H1 (cell line): Measurements from ENCODE around the gene UFSP1.

Experiments used
- BCL11A ChIP-seq, 2 experiments: IDR thresholded peaks; one replicate each; pipeline ENCODE4 v1.6.1; 2011; ENCODE audit warnings: low read depth in 2 of 2, low read length in 2 of 2, mild to moderate bottlenecking in 2 of 2
- CHD2 ChIP-seq: IDR thresholded peaks from 2 replicates; pipeline ENCODE4 v1.6.1; 2012; ENCODE audit warnings: low read length, improper control_type of control experiment
- CREB1 ChIP-seq: IDR thresholded peaks from 2 replicates; pipeline ENCODE4 v1.6.1; 2012; ENCODE audit warnings: inconsistent platforms
- CTCF ChIP-seq, 3 experiments: IDR thresholded peaks; 1 replicate in 2 of 3; 2 replicates in 1 of 3; pipeline versions ENCODE4 v1.5.1 to v1.6.1; 2011; ENCODE audit warnings: low read length in 3 of 3, mild to moderate bottlenecking in 3 of 3, inconsistent platforms in 2 of 3, low read depth in 1 of 3, moderate library complexity in 1 of 3; ENCODE audit not compliant: insufficient read depth in 1 of 3; ENCODE audit errors: control extremely low read depth in 1 of 3
- EP300 ChIP-seq, 2 experiments: IDR thresholded peaks; 1 replicate in 1 of 2; 2 replicates in 1 of 2; pipeline ENCODE4 v1.6.1; 2011 to 2012; ENCODE audit warnings: low read depth in 2 of 2, low read length in 2 of 2, mild to moderate bottlenecking in 2 of 2, borderline replicate concordance in 1 of 2, inconsistent platforms in 1 of 2, moderate library complexity in 1 of 2
- EZH2 ChIP-seq: fragments of 200-600 bp; sonication (generic); IDR thresholded peaks from 2 replicates; pipeline ENCODE4 v1.7.1; 2012; ENCODE audit warnings: low read depth, mild to moderate bottlenecking, moderate library complexity, low read length, inconsistent platforms; ENCODE audit not compliant: severe bottlenecking
- GABPA ChIP-seq: IDR thresholded peaks from 2 replicates; pipeline ENCODE4 v1.6.1; 2011; ENCODE audit warnings: mild to moderate bottlenecking, low read length, moderate library complexity, borderline replicate concordance; ENCODE audit not compliant: insufficient read depth
- GTF2F1 ChIP-seq: IDR thresholded peaks from 2 replicates; pipeline ENCODE4 v1.6.1; 2012; ENCODE audit warnings: low read depth, low read length, improper control_type of control experiment, borderline replicate concordance
- JUN ChIP-seq: IDR thresholded peaks from 2 replicates; pipeline ENCODE4 v1.6.1; 2011; ENCODE audit warnings: low read depth, mild to moderate bottlenecking, improper control_type of control experiment, low read length
- KDM5A ChIP-seq: fragments of 200-600 bp; IDR thresholded peaks from 2 replicates; pipeline ENCODE4 v1.7.1; 2012; ENCODE audit warnings: mild to moderate bottlenecking, low read length, inconsistent platforms, mixed read lengths
- SP1 ChIP-seq: IDR thresholded peaks from 2 replicates; pipeline ENCODE4 v1.6.1; 2011; ENCODE audit warnings: low read depth, low read length
- TAF1 ChIP-seq: IDR thresholded peaks from 2 replicates; pipeline ENCODE4 v1.6.1; 2011; ENCODE audit warnings: mild to moderate bottlenecking, low read depth, low read length

- TF ChIP-seq KDM5A (no peak), EP300 (IDR thresholded peaks at IDR 0.05; ENCODE audit: borderline replicate concordance in 1 of 2, low read depth in 2 of 2, low read length in 2 of 2) (no peak), EZH2 (no peak), TAF1 (no peak), JUN (no peak), SP1 (no peak), GTF2F1 (no peak), GABPA (no peak), CTCF (IDR thresholded peaks at IDR 0.05; ENCODE audit: control extremely low read depth in 1 of 3, insufficient read depth in 1 of 3, low read depth in 1 of 3, low read length in 3 of 3) (no peak), BCL11A (IDR thresholded peaks at IDR 0.05; ENCODE audit: low read depth in 2 of 2, low read length in 2 of 2) (no peak), CHD2 (no peak), CREB1 (no peak)
Measured at GRCh38 chr7:100878685-100879084, 10.8 kb downstream of the UFSP1 start.
